Chondrocyte (in vitro differentiated cells): ENCODE measurements around the gene RAPGEF6. TPM values are rescaled to one million over a fixed set of nuclear protein-coding genes. Genes with fewer than 3 reads are reported as not detected.

ENCODE experiments used
- DNase-seq: peaks from one replicate; pipeline ENCODE4 v3.0.0; 2021; ENCODE audit warnings: mixed read lengths, low spot score
- H3K27ac Mint-ChIP-seq: one replicate; pipeline ENCODE4 v1.8.0; 2021; ENCODE audit warnings: mild to moderate bottlenecking, moderate library complexity, mixed read lengths; ENCODE audit not compliant: unreplicated experiment
- H3K27me3 Mint-ChIP-seq: 2 replicates; pipeline ENCODE4 v1.8.0; 2021; ENCODE audit warnings: low read depth, mixed read lengths
- H3K36me3 Mint-ChIP-seq: 2 replicates; pipeline ENCODE4 v1.8.0; 2021; ENCODE audit warnings: low read depth, mixed read lengths
- H3K4me1 Mint-ChIP-seq: 2 replicates; pipeline ENCODE4 v1.8.0; 2021; ENCODE audit warnings: low read depth, mild to moderate bottlenecking, mixed read lengths
- H3K4me3 Mint-ChIP-seq: one replicate; pipeline ENCODE4 v1.8.0; 2021; ENCODE audit warnings: mild to moderate bottlenecking, moderate library complexity, mixed read lengths; ENCODE audit not compliant: unreplicated experiment
- H3K9me3 Mint-ChIP-seq: 2 replicates; pipeline ENCODE4 v1.8.0; 2021; ENCODE audit warnings: low read depth, mixed read lengths
- CTCF ChIP-seq: fragments of 200-600 bp; sonication (generic); IDR thresholded peaks from 2 replicates; pipeline ENCODE4 v1.5.0; 2021; ENCODE audit warnings: antibody characterized with exemption, mild to moderate bottlenecking, moderate library complexity
- total RNA-seq: library from RNA; stranded (reverse); gene quantifications from 3 replicates; pipeline ENCODE4 v1.2.1, GENCODE V29; 2021

The RAPGEF6 gene
- total RNA-seq, 1 donor from 2014 or later = 13.6 TPM

- no peak for TF ChIP-seq CTCF
- Mint-ChIP-seq H3K27me3 (no peaks in the 10 kb centered on the region), H3K4me1 (no peaks in the 10 kb centered on the region), H3K9me3 (no peaks in the 10 kb centered on the region), H3K27ac (no peak overlapping the region), H3K4me3 (no peak overlapping the region), H3K36me3 (peaks cover 22% of the 10 kb centered on the region)
- DNase-seq = no peak
Observed at GRCh38 chr5:131441184-131441583, 193.8 kb downstream of the RAPGEF6 start.

- Mint-ChIP-seq H3K4me3 (no peak overlapping the region), H3K36me3 (peaks cover 26% of the 10 kb centered on the region), H3K27me3 (no peaks in the 10 kb centered on the region), H3K27ac (no peak overlapping the region), H3K4me1 (no peaks in the 10 kb centered on the region), H3K9me3 (no peaks in the 10 kb centered on the region)
- no peak for DNase-seq
- TF ChIP-seq CTCF = no peak
Observed at GRCh38 chr5:131436081-131436480, 198.9 kb downstream of the RAPGEF6 start.

GRCh38 chr5:131433109-131433508 lies 201.9 kb downstream of the RAPGEF6 start:
- Mint-ChIP-seq H3K36me3 (peaks cover 22% of the 10 kb centered on the region), H3K27me3 (no peaks in the 10 kb centered on the region), H3K4me3 (no peak overlapping the region), H3K4me1 (no peaks in the 10 kb centered on the region), H3K9me3 (no peaks in the 10 kb centered on the region), H3K27ac (no peak overlapping the region)
- DNase-seq = no peak
- TF ChIP-seq CTCF = no peak

- H3K27ac Mint-ChIP-seq = no peak overlapping the region
- TF ChIP-seq CTCF = no peak
- H3K4me1 Mint-ChIP-seq = no peaks in the 10 kb centered on the region
- H3K27me3 Mint-ChIP-seq = no peaks in the 10 kb centered on the region
- peaks cover 22% of the 10 kb centered on the region for H3K36me3 Mint-ChIP-seq
- H3K4me3 Mint-ChIP-seq = no peak overlapping the region
- no peaks in the 10 kb centered on the region for H3K9me3 Mint-ChIP-seq
- DNase-seq = no peak
Observed at GRCh38 chr5:131431794-131432193, 203.2 kb downstream of the RAPGEF6 start.

GRCh38 chr5:131430794-131431193 lies 204.2 kb downstream of the RAPGEF6 start:
- TF ChIP-seq CTCF = no peak
- Mint-ChIP-seq H3K27me3 (no peaks in the 10 kb centered on the region), H3K27ac (no peak overlapping the region), H3K4me3 (no peak overlapping the region), H3K9me3 (no peaks in the 10 kb centered on the region), H3K4me1 (no peaks in the 10 kb centered on the region), H3K36me3 (peaks cover 19% of the 10 kb centered on the region)
- DNase-seq = no peak
